Globus pallidus (tissue), 1 donor: ENCODE measurements around the gene PUS3.
"Not testable (repeated sequence)": the region's sequence is repeated elsewhere in the genome, so short reads cannot be mapped to it uniquely, and the experiment has no call there.

ENCODE experiments used
- DNase-seq: peaks from one replicate; pipeline ENCODE4 v3.0.0-alpha.2; 2015; ENCODE audit warnings: low spot score

PUS3 gene

GRCh38 chr11:125871391-125872137, 31.4 kb downstream of the PUS3 start:
- DNase-seq, result no peak

GRCh38 chr11:125869521-125869920, 33.5 kb downstream of the PUS3 start:
- DNase-seq, result no peak

GRCh38 chr11:125865354-125865753, 37.7 kb downstream of the PUS3 start:
- DNase-seq, result not testable (repeated sequence)

- not testable (repeated sequence) for DNase-seq
Observed at GRCh38 chr11:125862786-125863185, 40.2 kb downstream of the PUS3 start.

- not testable (repeated sequence) for DNase-seq
Observed at GRCh38 chr11:125857670-125858069, 45.3 kb downstream of the PUS3 start.

GRCh38 chr11:125846188-125846587, 56.8 kb downstream of the PUS3 start:
- no peak for DNase-seq
